HCT116 (cell line): ENCODE data around the gene ACOXL. TPM values are rescaled to one million over a fixed set of nuclear protein-coding genes. Genes with fewer than 3 reads are reported as not detected.

Experiments
- ATAC-seq: fragments of 200-7000 bp; cut with Tn5 transposase; 2 replicates; pipeline ENCODE4 v1.9.1; 2020; ENCODE audit warnings: mild to moderate bottlenecking, moderate library complexity
- BruUV-seq: library from RNA; stranded (reverse); fragments of 400-500 nt; replicated peaks from 2 replicates; lab custom pipeline; 2021; lab: Mats Ljungman, UMichigan
- CTCF ChIA-PET: fragments of 300-600 bp; sonication (Branson Sonifier 250); formaldehyde crosslinking; loops from one replicate; lab custom pipeline; 2021; ENCODE audit warnings: antibody characterized with exemption; lab: Charles Lee
- POLR2A ChIA-PET: fragments of 300-600, 350-600 bp; sonication (Branson Sonifier 250); formaldehyde crosslinking; loops from one replicate; lab custom pipeline; 2021; ENCODE audit warnings: antibody characterized with exemption; lab: Charles Lee
- RAD21 ChIA-PET, 2 experiments: fragments of 300-600 bp; sonication (Branson Sonifier 250); formaldehyde crosslinking; loops; one replicate each; lab custom pipeline; 2023; ENCODE audit warnings: low total read pairs in 2 of 2; ENCODE audit not compliant: uncharacterized antibody in 2 of 2, unreplicated experiment in 2 of 2, low non-redundant PET in 1 of 2; lab: Charles Lee
- DNase-seq: peaks from one replicate; pipeline ENCODE4 v3.0.0-alpha.2; 2010; ENCODE audit warnings: low read depth, low spot score
- H2AFZ ChIP-seq: fragments of 200-600 bp; shearing (Covaris generic), sonication (generic); 2 replicates; pipeline ENCODE4 v1.6.1; 2017; ENCODE audit warnings: low read depth, mixed run types, mixed read lengths, antibody characterized with exemption, low read length; ENCODE audit not compliant: poor library complexity, severe bottlenecking
- H3K27ac ChIP-seq: 2 replicates; pipeline ENCODE4 v1.5.1; 2012; ENCODE audit warnings: low read depth, low read length
- H3K27me3 ChIP-seq: fragments of 200-600 bp; sonication (generic); 2 replicates; pipeline ENCODE4 v1.6.1; 2016; ENCODE audit warnings: mixed run types, low read length, mixed read lengths; ENCODE audit not compliant: insufficient read depth
- H3K36me3 ChIP-seq, 2 experiments: fragments of 200-500 bp in 1 of 2; fragments of 200-600 bp in 1 of 2; sonication (Bioruptor generic) in 1 of 2; sonication (generic) in 1 of 2; 2 replicates each; pipeline versions ENCODE4 v1.5.1 to v1.6.1; 2014 to 2016; ENCODE audit warnings: low read length in 2 of 2, inconsistent platforms in 1 of 2, mixed read lengths in 1 of 2, mixed run types in 1 of 2; ENCODE audit not compliant: insufficient read depth in 2 of 2, control insufficient read depth in 1 of 2
- H3K4me1 ChIP-seq, 2 experiments: fragments of 200-600 bp in 1 of 2; sonication (generic) in 1 of 2; 2 replicates each; pipeline versions ENCODE4 v1.5.1 to v1.6.1; 2012 to 2017; ENCODE audit warnings: low read length in 2 of 2, inconsistent platforms in 1 of 2, mild to moderate bottlenecking in 1 of 2, mixed read lengths in 1 of 2, mixed run types in 1 of 2, moderate library complexity in 1 of 2; ENCODE audit not compliant: insufficient read depth in 2 of 2, control insufficient read depth in 1 of 2
- H3K4me2 ChIP-seq: fragments of 200-600 bp; sonication (generic); 2 replicates; pipeline ENCODE4 v1.6.1; 2017; ENCODE audit warnings: mixed run types, low read length, mixed read lengths
- H3K4me3 ChIP-seq, 2 experiments: fragments of 200-600 bp in 1 of 2; sonication (generic) in 1 of 2; replicated peaks in 1 of 2; 2 replicates each; pipeline ENCODE4 v1.5.1; 2011 to 2016; ENCODE audit warnings: low read length in 2 of 2, control low read depth in 1 of 2, low read depth in 1 of 2, mild to moderate bottlenecking in 1 of 2, mixed read lengths in 1 of 2, mixed run types in 1 of 2
- H3K79me2 ChIP-seq: fragments of 200-600 bp; sonication (generic); 2 replicates; pipeline ENCODE4 v1.6.1; 2017; ENCODE audit warnings: mild to moderate bottlenecking, mixed run types, low read length, moderate library complexity, mixed read lengths; ENCODE audit not compliant: insufficient read depth
- H3K9ac ChIP-seq: fragments of 200-600 bp; sonication (generic); 2 replicates; pipeline ENCODE4 v1.6.1; 2016; ENCODE audit warnings: low read length, mixed read lengths
- H3K9me2 ChIP-seq: fragments of 200-600 bp; sonication (generic), shearing (Covaris generic); 2 replicates; pipeline ENCODE4 v1.6.1; 2017; ENCODE audit warnings: mixed run types, mild to moderate bottlenecking, moderate library complexity; ENCODE audit not compliant: insufficient read depth
- H3K9me3 ChIP-seq, 2 experiments: fragments of 200-500 bp in 1 of 2; fragments of 200-600 bp in 1 of 2; sonication (Bioruptor generic) in 1 of 2; sonication (generic) in 1 of 2; 2 replicates each; pipeline ENCODE4 v1.6.1; 2014 to 2017; ENCODE audit warnings: low read length in 2 of 2, mixed read lengths in 2 of 2, inconsistent platforms in 1 of 2, low read depth in 1 of 2, mild to moderate bottlenecking in 1 of 2, mixed run types in 1 of 2, moderate library complexity in 1 of 2; ENCODE audit not compliant: control insufficient read depth in 1 of 2, insufficient read depth in 1 of 2
- H4K20me1 ChIP-seq: fragments of 200-600 bp; sonication (generic), shearing (Covaris generic); 2 replicates; pipeline ENCODE4 v1.6.1; 2017; ENCODE audit warnings: mixed run types, mild to moderate bottlenecking, moderate library complexity; ENCODE audit not compliant: insufficient read depth
- CEBPB ChIP-seq: IDR thresholded peaks from 2 replicates; pipeline ENCODE4 v1.6.1; 2012; ENCODE audit warnings: low read depth
- EGR1 ChIP-seq: IDR thresholded peaks from 2 replicates; pipeline ENCODE4 v1.6.1; 2012; ENCODE audit warnings: low read depth
- ELF1 ChIP-seq: IDR thresholded peaks from 2 replicates; pipeline ENCODE4 v1.6.1; 2012; ENCODE audit warnings: low read depth, borderline replicate concordance
- EZH2 ChIP-seq: fragments of 200-600 bp; sonication (generic); IDR thresholded peaks from 2 replicates; pipeline ENCODE4 v1.6.1; 2017; ENCODE audit warnings: antibody characterized with exemption, mixed run types
- EZH2phosphoT487 ChIP-seq: fragments of 200-600 bp; IDR thresholded peaks from 2 replicates; pipeline ENCODE4 v1.6.1; 2018; ENCODE audit warnings: antibody characterized with exemption, borderline replicate concordance
- POLR2A ChIP-seq: IDR thresholded peaks from 2 replicates; pipeline ENCODE4 v1.7.0; 2011; ENCODE audit warnings: borderline replicate concordance; ENCODE audit not compliant: insufficient read depth, insufficient read length; ENCODE audit errors: extremely low read depth
- POLR2AphosphoS5 ChIP-seq: IDR thresholded peaks from 2 replicates; pipeline ENCODE4 v1.6.1; 2011; ENCODE audit warnings: mild to moderate bottlenecking, low read depth, low read length, moderate library complexity
- RAD21 ChIP-seq: IDR thresholded peaks from 2 replicates; pipeline ENCODE4 v1.6.1; 2012; ENCODE audit warnings: low read depth, mild to moderate bottlenecking
- SIN3A ChIP-seq: IDR thresholded peaks from 2 replicates; pipeline ENCODE4 v1.6.1; 2012; ENCODE audit warnings: low read depth
- SRF ChIP-seq: IDR thresholded peaks from 2 replicates; pipeline ENCODE4 v1.6.1; 2012; ENCODE audit warnings: low read depth
- TCF7L2 ChIP-seq: IDR thresholded peaks from 2 replicates; pipeline ENCODE4 v1.7.0; 2011; ENCODE audit warnings: borderline replicate concordance, inconsistent platforms; ENCODE audit not compliant: insufficient read depth, insufficient read length; ENCODE audit errors: extremely low read depth
- YY1 ChIP-seq: IDR thresholded peaks from 2 replicates; pipeline ENCODE4 v1.6.1; 2011; ENCODE audit warnings: low read length, low read depth, moderate library complexity, mild to moderate bottlenecking; ENCODE audit not compliant: insufficient replicate concordance; ENCODE audit errors: extremely low read depth
- ZFX ChIP-seq: fragments of 450-650 bp; IDR thresholded peaks from 2 replicates; pipeline ENCODE4 v1.6.1; 2017
- ZNF274 ChIP-seq: fragments of 200-500 bp; sonication (Bioruptor generic); IDR thresholded peaks from 2 replicates; pipeline ENCODE4 v1.6.1; 2014; ENCODE audit warnings: mild to moderate bottlenecking, low read depth, low read length, inconsistent platforms
- intact Hi-C: fragments of 100-400 bp; cut with micrococcal nuclease; formaldehyde crosslinking; loops from 2 replicates; pipeline ENCODE4 v1.10.0; 2022
- total RNA-seq: library from RNA; stranded (reverse); gene quantifications from one replicate; pipeline ENCODE4 v1.2.1, GENCODE V29; 2021; ENCODE audit not compliant: unreplicated experiment
- TF ChIP-seq, protein P1 (sequence below): IDR thresholded peaks from 2 replicates; pipeline ENCODE4 v1.6.1; 2012; ENCODE audit warnings: low read depth
- TF ChIP-seq, protein P2 (sequence below): IDR thresholded peaks from 2 replicates; pipeline ENCODE4 v1.6.1; 2011; ENCODE audit warnings: mild to moderate bottlenecking, low read length, moderate library complexity; ENCODE audit not compliant: insufficient replicate concordance; ENCODE audit errors: extremely low read depth
- TF ChIP-seq, protein P3 (sequence below): IDR thresholded peaks from 2 replicates; pipeline ENCODE4 v1.6.1; 2012
- TF ChIP-seq, protein P4 (sequence below), 3 experiments: fragments of 200-600 bp in 1 of 3; sonication (generic) in 1 of 3; IDR thresholded peaks in 2 of 3; conservative IDR thresholded peaks in 1 of 3; 2 replicates each; pipeline ENCODE4 v1.5.1; 2012 to 2017; ENCODE audit warnings: low read depth in 2 of 3, low read length in 2 of 3, antibody characterized with exemption in 1 of 3, borderline replicate concordance in 1 of 3, control low read depth in 1 of 3, mild to moderate bottlenecking in 1 of 3, mixed read lengths in 1 of 3, mixed run types in 1 of 3, moderate library complexity in 1 of 3; ENCODE audit not compliant: insufficient read depth in 1 of 3
- TF ChIP-seq, protein P5 (sequence below): IDR thresholded peaks from 2 replicates; pipeline ENCODE4 v1.6.1; 2012

Gene ACOXL
- total RNA-seq, 1 experiment from 2014 or later = 5.5 TPM

DNA sequence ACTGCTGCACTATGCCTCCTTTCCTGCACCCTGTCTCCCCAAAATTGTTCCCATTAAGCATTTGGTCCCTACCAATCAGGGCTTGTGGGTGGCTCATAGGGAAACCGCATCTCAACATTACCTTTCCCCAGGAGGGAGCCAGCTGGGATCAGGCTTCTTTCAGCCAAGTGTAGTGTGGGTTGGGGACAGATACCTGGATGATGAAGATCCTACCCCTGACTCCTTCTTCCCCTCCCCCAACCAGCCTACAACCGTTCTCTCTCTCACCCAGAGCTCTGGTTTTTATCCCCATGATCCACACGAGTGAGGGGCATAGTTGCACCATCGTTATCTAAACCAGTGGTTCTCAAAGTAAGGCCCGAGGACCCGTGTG, 40.0 kb downstream of the ACOXL start:
- TF ChIP-seq EZH2 (no peak), ZFX (no peak), RAD21 (no peak), ZNF274 (no peak), ELF1 (no peak), EZH2phosphoT487 (no peak), SRF (no peak), POLR2A (no peak), TCF7L2 (no peak), CEBPB (no peak), YY1 (no peak), EGR1 (no peak), POLR2AphosphoS5 (no peak), SIN3A (no peak)
- TF ChIP-seq, protein P1, sequence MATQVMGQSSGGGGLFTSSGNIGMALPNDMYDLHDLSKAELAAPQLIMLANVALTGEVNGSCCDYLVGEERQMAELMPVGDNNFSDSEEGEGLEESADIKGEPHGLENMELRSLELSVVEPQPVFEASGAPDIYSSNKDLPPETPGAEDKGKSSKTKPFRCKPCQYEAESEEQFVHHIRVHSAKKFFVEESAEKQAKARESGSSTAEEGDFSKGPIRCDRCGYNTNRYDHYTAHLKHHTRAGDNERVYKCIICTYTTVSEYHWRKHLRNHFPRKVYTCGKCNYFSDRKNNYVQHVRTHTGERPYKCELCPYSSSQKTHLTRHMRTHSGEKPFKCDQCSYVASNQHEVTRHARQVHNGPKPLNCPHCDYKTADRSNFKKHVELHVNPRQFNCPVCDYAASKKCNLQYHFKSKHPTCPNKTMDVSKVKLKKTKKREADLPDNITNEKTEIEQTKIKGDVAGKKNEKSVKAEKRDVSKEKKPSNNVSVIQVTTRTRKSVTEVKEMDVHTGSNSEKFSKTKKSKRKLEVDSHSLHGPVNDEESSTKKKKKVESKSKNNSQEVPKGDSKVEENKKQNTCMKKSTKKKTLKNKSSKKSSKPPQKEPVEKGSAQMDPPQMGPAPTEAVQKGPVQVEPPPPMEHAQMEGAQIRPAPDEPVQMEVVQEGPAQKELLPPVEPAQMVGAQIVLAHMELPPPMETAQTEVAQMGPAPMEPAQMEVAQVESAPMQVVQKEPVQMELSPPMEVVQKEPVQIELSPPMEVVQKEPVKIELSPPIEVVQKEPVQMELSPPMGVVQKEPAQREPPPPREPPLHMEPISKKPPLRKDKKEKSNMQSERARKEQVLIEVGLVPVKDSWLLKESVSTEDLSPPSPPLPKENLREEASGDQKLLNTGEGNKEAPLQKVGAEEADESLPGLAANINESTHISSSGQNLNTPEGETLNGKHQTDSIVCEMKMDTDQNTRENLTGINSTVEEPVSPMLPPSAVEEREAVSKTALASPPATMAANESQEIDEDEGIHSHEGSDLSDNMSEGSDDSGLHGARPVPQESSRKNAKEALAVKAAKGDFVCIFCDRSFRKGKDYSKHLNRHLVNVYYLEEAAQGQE = no peak
- TF ChIP-seq, protein P2, sequence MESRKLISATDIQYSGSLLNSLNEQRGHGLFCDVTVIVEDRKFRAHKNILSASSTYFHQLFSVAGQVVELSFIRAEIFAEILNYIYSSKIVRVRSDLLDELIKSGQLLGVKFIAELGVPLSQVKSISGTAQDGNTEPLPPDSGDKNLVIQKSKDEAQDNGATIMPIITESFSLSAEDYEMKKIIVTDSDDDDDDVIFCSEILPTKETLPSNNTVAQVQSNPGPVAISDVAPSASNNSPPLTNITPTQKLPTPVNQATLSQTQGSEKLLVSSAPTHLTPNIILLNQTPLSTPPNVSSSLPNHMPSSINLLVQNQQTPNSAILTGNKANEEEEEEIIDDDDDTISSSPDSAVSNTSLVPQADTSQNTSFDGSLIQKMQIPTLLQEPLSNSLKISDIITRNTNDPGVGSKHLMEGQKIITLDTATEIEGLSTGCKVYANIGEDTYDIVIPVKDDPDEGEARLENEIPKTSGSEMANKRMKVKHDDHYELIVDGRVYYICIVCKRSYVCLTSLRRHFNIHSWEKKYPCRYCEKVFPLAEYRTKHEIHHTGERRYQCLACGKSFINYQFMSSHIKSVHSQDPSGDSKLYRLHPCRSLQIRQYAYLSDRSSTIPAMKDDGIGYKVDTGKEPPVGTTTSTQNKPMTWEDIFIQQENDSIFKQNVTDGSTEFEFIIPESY = no peak
- TF ChIP-seq, protein P3, sequence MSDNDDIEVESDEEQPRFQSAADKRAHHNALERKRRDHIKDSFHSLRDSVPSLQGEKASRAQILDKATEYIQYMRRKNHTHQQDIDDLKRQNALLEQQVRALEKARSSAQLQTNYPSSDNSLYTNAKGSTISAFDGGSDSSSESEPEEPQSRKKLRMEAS = no peak
- TF ChIP-seq, protein P4, sequence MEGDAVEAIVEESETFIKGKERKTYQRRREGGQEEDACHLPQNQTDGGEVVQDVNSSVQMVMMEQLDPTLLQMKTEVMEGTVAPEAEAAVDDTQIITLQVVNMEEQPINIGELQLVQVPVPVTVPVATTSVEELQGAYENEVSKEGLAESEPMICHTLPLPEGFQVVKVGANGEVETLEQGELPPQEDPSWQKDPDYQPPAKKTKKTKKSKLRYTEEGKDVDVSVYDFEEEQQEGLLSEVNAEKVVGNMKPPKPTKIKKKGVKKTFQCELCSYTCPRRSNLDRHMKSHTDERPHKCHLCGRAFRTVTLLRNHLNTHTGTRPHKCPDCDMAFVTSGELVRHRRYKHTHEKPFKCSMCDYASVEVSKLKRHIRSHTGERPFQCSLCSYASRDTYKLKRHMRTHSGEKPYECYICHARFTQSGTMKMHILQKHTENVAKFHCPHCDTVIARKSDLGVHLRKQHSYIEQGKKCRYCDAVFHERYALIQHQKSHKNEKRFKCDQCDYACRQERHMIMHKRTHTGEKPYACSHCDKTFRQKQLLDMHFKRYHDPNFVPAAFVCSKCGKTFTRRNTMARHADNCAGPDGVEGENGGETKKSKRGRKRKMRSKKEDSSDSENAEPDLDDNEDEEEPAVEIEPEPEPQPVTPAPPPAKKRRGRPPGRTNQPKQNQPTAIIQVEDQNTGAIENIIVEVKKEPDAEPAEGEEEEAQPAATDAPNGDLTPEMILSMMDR (IDR thresholded peaks at IDR 0.05 in 2 of 3, conservative IDR thresholded peaks at IDR 0.05 in 1 of 3; ENCODE audit: borderline replicate concordance in 1 of 3, insufficient read depth in 1 of 3, low read depth in 2 of 3, low read length in 2 of 3) = no peak
- TF ChIP-seq, protein P5, sequence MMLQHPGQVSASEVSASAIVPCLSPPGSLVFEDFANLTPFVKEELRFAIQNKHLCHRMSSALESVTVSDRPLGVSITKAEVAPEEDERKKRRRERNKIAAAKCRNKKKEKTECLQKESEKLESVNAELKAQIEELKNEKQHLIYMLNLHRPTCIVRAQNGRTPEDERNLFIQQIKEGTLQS = no peak
- ChIA-PET CTCF (interaction anchor here (2.2 kb wide), 1 partner anchor 17 kb away, joined by 9 read pairs; no protein-coding TSS in a partner anchor), RAD21 (no interaction called here), POLR2A (no interaction called here)
- peaks cover 0 to 5% of the 10 kb centered on the region in 2 experiments; a peak in 1 of 4 replicates for H3K4me1 ChIP-seq
- no TSS peak for BruUV-seq
- H3K27me3 ChIP-seq = no peaks in the 10 kb centered on the region
- H3K9me2 ChIP-seq = no peaks in the 10 kb centered on the region
- DNase-seq (no peak), ATAC-seq (no peak)
- H3K4me3 ChIP-seq = no peak overlapping the region
- intact Hi-C loops = no loop called here
- no peaks in the 10 kb centered on the region for H3K36me3 ChIP-seq
- H3K4me2 ChIP-seq = no peak overlapping the region
- no peak overlapping the region for H3K9ac ChIP-seq
- H4K20me1 ChIP-seq = no peaks in the 10 kb centered on the region
- H2AFZ ChIP-seq = no peak overlapping the region
- no peaks in the 10 kb centered on the region for H3K9me3 ChIP-seq
- no peaks in the 10 kb centered on the region for H3K79me2 ChIP-seq
- H3K27ac ChIP-seq = no peak overlapping the region
